ENCODE measurements around the gene DIAPH2.

GRCh38 chrX:97525981-97526380, 841.3 kb downstream of the DIAPH2 start:
- TF ChIP-seq, protein P1, sequence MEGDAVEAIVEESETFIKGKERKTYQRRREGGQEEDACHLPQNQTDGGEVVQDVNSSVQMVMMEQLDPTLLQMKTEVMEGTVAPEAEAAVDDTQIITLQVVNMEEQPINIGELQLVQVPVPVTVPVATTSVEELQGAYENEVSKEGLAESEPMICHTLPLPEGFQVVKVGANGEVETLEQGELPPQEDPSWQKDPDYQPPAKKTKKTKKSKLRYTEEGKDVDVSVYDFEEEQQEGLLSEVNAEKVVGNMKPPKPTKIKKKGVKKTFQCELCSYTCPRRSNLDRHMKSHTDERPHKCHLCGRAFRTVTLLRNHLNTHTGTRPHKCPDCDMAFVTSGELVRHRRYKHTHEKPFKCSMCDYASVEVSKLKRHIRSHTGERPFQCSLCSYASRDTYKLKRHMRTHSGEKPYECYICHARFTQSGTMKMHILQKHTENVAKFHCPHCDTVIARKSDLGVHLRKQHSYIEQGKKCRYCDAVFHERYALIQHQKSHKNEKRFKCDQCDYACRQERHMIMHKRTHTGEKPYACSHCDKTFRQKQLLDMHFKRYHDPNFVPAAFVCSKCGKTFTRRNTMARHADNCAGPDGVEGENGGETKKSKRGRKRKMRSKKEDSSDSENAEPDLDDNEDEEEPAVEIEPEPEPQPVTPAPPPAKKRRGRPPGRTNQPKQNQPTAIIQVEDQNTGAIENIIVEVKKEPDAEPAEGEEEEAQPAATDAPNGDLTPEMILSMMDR (conservative IDR thresholded peaks at IDR 0.05; ENCODE audit: low read length), result no peak
- no peak for TF ChIP-seq EZH2phosphoT487 (IDR thresholded peaks at IDR 0.05; ENCODE audit: borderline replicate concordance)
